Epithelial cell of proximal tubule (primary cell): ENCODE results near the gene MTFR1L. TPM values are rescaled to one million over a fixed set of nuclear protein-coding genes. Genes with fewer than 3 reads are reported as not detected.

Experiments
- DNase-seq: peaks from one replicate; pipeline ENCODE4 v3.0.0-alpha.2; 2011; ENCODE audit warnings: low read depth
- H3K4me3 ChIP-seq: 2 replicates; pipeline ENCODE4 v1.5.1; 2011; ENCODE audit warnings: low read depth, mild to moderate bottlenecking, low read length
- total RNA-seq: library from RNA; depleted of rRNA; stranded (reverse); fragments of >200 nt; gene quantifications from 2 replicates; pipeline ENCODE4 v1.2.3, GENCODE V29; 2015
- TF ChIP-seq, protein P1 (sequence below): conservative IDR thresholded peaks from 2 replicates; pipeline ENCODE4 v1.5.1; 2012; ENCODE audit warnings: low read depth, mild to moderate bottlenecking, low read length

The MTFR1L gene
- total RNA-seq = 21.6 and 27.3 TPM in 2 replicates

DNA sequence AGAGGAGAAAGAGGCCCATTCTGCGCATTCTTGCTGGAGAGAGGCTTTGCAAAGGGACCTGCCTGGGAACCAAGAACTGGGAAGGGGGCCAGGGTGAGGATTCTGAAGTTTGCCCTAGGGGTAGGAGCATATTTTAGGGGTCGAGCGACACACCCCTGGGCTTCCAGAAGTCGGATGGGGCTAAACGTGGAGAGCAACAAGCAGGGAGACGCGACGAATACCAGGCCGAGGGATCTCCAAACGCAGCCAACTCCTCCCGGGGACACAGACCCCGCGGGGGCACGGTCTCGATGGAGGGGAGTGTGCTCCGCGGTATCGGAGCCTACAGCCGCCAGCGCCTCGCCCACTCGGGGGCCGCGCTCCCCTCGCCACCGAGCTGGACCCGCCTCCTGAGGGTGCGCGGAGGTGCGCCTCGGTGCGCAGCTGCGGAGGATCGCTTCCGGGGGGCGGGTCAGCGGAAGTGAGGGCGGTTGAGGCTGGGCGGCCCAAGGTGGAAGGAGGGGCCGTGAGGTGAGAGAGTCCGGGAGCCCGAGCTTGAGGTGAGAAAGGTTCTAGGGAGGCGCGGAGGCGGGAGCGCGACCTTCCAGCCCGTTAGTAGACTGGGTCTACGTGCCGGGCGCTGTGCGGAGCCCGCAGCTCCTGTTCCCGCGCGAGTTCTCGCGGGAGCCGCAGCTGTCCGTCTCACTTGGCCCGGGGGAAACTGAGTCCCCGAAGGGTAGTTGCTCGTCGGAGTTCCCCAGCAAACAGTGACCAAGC is at the start of gene MTFR1L:
Gene MTFR1L, plus strand, starts transcription at position 464 of the 756 bp plus-strand sequence. CDS start 3,151 bp downstream, outside the sequence.
- TF ChIP-seq, protein P1, sequence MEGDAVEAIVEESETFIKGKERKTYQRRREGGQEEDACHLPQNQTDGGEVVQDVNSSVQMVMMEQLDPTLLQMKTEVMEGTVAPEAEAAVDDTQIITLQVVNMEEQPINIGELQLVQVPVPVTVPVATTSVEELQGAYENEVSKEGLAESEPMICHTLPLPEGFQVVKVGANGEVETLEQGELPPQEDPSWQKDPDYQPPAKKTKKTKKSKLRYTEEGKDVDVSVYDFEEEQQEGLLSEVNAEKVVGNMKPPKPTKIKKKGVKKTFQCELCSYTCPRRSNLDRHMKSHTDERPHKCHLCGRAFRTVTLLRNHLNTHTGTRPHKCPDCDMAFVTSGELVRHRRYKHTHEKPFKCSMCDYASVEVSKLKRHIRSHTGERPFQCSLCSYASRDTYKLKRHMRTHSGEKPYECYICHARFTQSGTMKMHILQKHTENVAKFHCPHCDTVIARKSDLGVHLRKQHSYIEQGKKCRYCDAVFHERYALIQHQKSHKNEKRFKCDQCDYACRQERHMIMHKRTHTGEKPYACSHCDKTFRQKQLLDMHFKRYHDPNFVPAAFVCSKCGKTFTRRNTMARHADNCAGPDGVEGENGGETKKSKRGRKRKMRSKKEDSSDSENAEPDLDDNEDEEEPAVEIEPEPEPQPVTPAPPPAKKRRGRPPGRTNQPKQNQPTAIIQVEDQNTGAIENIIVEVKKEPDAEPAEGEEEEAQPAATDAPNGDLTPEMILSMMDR = no peak
- no peak for DNase-seq
- peak within 1 kb of the TSS; percentile 94 for H3K4me3 ChIP-seq

DNA sequence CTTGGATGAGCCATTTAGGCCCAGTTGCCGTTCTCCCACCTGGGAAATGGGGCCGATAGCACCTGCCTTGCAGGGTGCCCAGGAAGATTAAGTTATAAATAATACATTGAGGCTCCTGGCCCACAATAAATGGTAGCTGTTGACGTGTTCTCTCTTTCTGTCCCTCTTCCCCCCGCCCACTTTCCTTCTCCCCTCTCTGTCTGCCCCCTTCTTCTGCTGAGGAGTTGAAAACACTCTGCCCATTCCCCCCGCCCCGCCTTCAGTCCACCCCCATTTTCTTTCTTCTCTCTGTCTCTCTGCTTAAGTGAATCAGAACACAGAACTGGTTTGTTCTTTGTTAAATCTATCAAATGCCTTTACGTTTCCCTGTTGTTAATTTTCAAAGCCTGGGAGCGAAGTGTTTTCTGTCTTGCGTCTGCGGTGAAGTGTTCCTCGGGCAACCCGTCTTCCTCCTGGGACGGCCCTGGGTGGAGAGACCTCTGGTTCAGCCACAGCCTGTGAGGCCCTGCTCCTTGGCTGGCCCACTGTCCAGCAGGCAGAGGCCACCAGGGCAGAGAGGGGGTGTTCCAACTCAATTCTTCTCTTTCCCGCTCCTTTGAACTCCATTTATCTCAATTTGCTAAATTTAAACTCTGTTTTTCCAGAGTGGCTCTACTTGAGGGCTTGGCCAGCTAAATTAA is 49.1 kb upstream of the MTFR1L start:
- TF ChIP-seq, protein P1 = no peak

DNA sequence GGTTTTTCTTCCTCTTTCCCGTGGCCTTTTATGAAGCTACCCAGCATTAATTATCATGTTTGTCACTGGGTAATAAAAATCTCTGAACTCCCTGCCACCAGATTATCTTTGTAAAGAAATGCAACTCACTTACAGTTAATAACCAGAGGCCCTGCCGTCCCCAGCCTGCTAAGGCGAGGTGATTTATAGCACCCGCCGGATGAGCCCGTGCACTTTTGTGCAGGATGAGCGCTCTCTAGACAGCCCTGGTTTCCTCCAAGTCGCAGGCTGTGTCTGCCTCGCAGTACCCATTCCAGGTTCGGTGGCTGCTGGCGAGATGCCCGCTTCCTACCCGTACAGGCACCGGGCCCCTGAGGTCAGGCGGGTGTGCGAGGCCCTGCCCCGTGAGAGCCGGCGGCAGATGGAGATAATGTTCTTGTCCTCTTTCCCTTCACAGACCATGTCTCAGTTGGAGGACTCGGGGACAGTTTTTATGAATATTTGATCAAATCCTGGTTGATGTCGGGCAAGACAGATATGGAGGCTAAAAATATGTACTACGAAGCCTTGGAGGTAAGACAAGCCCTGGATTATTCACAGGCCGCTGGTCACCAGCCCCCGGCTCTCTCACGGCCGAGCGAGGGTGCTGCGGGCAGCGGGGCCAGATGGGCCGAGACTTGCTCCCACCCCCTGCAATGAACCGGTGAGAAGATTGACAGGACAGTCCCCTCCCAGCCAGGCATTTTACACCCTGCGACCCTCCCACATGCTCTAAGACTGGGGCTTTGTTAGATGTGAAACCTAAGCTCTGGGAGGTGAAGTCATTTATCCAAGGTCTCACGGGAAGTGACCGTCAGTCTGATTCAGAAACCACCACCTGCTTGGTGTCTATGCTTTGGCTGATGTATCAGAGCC is 48.3 kb upstream of the MTFR1L start:
- no peak for DNase-seq
- peak overlapping the region; percentile 19 for H3K4me3 ChIP-seq
- TF ChIP-seq, protein P1 = no peak

More for the DNA sequence above, 49.1 kb upstream of the MTFR1L start:
- DNase-seq = no peak
- H3K4me3 ChIP-seq = no peak overlapping the region

DNA sequence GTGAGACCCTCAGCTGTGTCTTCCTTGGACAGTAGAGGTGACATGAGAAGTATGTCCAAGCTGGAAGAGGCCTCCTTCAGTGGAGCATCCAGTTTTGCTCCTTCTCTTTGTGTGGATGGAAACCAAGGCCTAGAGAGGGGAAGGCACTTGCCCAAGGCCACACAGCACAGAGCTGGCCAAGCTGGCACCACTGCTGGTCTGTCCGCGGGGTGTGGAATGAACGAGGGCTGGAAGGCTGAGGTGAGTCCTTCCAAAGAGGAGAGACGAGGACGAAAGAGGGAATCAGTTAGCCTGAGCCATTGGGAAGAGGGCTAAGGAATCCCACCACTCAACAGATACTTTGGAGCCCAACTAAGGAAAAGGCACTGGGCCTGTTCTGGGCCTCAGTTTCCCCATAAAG is 47.6 kb upstream of the MTFR1L start:
- no peak overlapping the region for H3K4me3 ChIP-seq
- no peak for DNase-seq
- TF ChIP-seq, protein P1 = no peak

DNA sequence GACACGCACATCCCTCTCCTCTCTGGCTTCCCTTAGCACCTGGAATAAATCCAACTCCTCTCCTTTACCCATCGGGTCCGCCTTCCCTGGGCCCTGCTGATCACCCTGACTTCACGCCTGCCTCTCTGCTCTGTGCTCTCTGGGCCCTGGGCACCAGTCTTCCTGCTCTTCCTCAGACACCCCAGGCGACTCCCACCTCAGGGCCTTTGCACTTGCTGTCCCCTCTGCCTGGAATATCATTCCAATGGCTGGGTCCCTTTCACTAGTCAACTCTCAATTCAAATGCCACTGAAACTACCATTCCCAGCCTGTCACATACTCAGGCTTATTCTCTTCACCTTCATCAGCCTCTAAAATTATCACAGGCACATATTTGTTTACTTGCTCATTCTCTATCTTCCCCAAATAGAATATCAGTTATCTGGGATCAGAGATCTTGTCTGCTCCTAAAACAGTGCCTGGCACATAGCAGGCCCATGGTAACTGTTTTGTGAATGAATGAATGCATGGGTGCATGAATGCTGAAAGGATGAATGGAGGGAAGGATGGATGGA is 47.0 kb upstream of the MTFR1L start:
- no peak overlapping the region for H3K4me3 ChIP-seq
- TF ChIP-seq, protein P1 = no peak
- no peak for DNase-seq

DNA sequence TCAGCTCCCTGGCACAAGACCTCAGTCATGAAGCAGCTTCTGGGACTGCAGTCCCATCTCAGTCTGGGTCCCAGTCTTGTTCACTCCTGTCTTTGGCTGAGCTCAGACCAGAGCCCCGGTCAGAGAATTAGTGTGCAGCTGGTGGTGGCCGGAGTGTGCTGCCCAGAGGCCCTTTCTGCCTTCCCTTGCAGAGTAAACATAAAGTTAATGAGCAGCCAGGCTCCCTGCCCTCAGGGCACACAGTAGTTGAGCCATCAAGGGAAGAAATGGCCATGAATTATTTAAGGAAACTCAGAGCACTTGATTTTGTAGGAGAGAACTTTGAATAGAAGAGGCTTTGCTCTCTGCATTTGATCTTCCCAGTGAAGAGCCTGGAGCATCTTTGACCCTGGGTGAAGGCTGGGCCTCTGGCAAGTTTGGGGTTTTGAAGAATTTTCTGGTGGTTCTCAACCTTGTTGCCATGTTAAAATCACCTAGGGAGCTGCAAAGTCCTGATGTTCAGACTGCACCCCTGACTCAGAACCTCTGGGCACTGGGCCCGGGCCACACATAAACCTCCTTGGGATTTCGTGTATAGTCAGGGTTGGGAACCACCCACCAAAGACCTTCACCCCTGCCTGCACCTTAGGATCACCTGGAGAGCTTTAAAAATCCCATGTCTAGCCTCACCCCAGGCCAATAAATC is 46.2 kb upstream of the MTFR1L start:
- TF ChIP-seq, protein P1 = no peak
- peak; percentile 53 for DNase-seq
- no peak overlapping the region for H3K4me3 ChIP-seq
